Nephron (organoid): Measurements from ENCODE around the gene RBM28.
"Not testable (repeated sequence)": the region's sequence is repeated elsewhere in the genome, so short reads cannot be mapped to it uniquely, and the experiment has no call there.

Experiments
- H3K27ac Mint-ChIP-seq, 3 experiments: 2 replicates each; pipeline ENCODE4 v1.8.0; 2020; ENCODE audit warnings: mixed read lengths in 3 of 3, mild to moderate bottlenecking in 2 of 3, moderate library complexity in 1 of 3
- H3K27me3 Mint-ChIP-seq: 2 replicates; pipeline ENCODE4 v1.8.0; 2021; ENCODE audit warnings: low read depth, mild to moderate bottlenecking, moderate library complexity, mixed read lengths
- H3K36me3 Mint-ChIP-seq: 2 replicates; pipeline ENCODE4 v1.8.0; 2020; ENCODE audit warnings: low read depth, mixed read lengths
- H3K4me1 Mint-ChIP-seq: 2 replicates; pipeline ENCODE4 v1.8.0; 2020; ENCODE audit warnings: mixed read lengths
- H3K4me3 Mint-ChIP-seq, 3 experiments: 2 replicates each; pipeline ENCODE4 v1.8.0; 2020; ENCODE audit warnings: mild to moderate bottlenecking in 3 of 3, mixed read lengths in 3 of 3, moderate library complexity in 2 of 3
- H3K9me3 Mint-ChIP-seq: 2 replicates; pipeline ENCODE4 v1.8.0; 2020; ENCODE audit warnings: mixed read lengths
- TF ChIP-seq, protein P1 (sequence below), 3 experiments: fragments of 200-600 bp; sonication (generic); IDR thresholded peaks; one replicate each; pipeline ENCODE4 v1.5.0; 2021; ENCODE audit warnings: antibody characterized with exemption in 3 of 3; ENCODE audit not compliant: unreplicated experiment in 3 of 3

The RBM28 gene

GRCh38 chr7:128299109-128299607 lies 44.5 kb downstream of the RBM28 start:
- peaks cover 13% of the 10 kb centered on the region for H3K36me3 Mint-ChIP-seq
- no peak overlapping the region for H3K4me3 Mint-ChIP-seq
- TF ChIP-seq, protein P1, sequence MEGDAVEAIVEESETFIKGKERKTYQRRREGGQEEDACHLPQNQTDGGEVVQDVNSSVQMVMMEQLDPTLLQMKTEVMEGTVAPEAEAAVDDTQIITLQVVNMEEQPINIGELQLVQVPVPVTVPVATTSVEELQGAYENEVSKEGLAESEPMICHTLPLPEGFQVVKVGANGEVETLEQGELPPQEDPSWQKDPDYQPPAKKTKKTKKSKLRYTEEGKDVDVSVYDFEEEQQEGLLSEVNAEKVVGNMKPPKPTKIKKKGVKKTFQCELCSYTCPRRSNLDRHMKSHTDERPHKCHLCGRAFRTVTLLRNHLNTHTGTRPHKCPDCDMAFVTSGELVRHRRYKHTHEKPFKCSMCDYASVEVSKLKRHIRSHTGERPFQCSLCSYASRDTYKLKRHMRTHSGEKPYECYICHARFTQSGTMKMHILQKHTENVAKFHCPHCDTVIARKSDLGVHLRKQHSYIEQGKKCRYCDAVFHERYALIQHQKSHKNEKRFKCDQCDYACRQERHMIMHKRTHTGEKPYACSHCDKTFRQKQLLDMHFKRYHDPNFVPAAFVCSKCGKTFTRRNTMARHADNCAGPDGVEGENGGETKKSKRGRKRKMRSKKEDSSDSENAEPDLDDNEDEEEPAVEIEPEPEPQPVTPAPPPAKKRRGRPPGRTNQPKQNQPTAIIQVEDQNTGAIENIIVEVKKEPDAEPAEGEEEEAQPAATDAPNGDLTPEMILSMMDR (IDR thresholded peaks at IDR 0.05; ENCODE audit: unreplicated experiment in 3 of 3) = no peak
- H3K27me3 Mint-ChIP-seq = peaks cover 9% of the 10 kb centered on the region
- no peaks in the 10 kb centered on the region for H3K9me3 Mint-ChIP-seq
- H3K4me1 Mint-ChIP-seq = peaks cover 7% of the 10 kb centered on the region
- H3K27ac Mint-ChIP-seq = peak overlapping the region in 1 of 3 experiments; percentile 19

DNA sequence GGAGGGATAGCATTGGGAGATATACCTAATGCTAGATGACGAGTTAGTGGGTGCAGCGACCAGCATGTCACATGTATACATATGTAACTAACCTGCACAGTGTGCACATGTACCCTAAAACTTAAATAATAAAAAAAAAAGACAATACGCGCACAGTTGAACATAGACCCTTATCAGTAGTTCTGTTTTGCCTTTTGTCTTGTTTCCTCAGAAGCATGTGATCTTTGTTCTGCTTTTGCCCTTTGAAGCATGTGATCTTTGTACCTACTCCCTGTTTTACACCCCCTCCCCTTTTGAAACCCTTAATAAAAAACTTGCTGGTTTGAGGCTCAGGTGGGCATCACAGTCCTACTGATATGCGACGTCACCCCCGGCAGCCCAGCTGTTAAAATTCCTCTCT lies 45.7 kb downstream of the RBM28 start:
- H3K27me3 Mint-ChIP-seq, H3K4me1 Mint-ChIP-seq, H3K9me3 Mint-ChIP-seq, H3K4me3 Mint-ChIP-seq, H3K36me3 Mint-ChIP-seq, H3K27ac Mint-ChIP-seq: not testable (repeated sequence)

DNA sequence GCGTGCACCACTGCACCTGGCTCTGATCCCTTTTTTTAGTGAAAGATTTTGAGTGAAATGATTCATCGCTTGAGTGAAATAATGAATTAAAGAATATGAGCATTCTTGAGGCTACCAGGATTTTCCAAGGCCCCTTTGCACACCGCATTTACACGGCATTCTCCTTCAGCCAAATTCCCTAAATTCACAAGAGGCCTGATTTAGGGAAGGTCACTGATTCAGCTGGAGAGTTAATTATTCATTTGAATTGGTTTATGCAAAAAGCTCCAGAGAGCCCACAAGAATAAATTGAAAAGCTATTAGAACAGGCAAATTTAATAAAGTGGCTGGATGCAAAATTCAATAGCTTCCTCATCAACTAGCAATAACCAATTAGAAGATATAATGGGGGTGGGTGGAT lies 56.2 kb downstream of the RBM28 start:
- H3K27me3 Mint-ChIP-seq = peaks cover 3% of the 10 kb centered on the region
- no peak overlapping the region for H3K4me3 Mint-ChIP-seq
- H3K27ac Mint-ChIP-seq = no peak overlapping the region
- TF ChIP-seq, protein P1 (IDR thresholded peaks at IDR 0.05; ENCODE audit: unreplicated experiment in 3 of 3) = no peak
- H3K9me3 Mint-ChIP-seq = peaks cover 14% of the 10 kb centered on the region
- peaks cover 28% of the 10 kb centered on the region for H3K36me3 Mint-ChIP-seq
- H3K4me1 Mint-ChIP-seq = peaks cover 5% of the 10 kb centered on the region

- Mint-ChIP-seq H3K27ac (peak overlapping the region in 1 of 3 experiments; percentile 15), H3K4me3 (no peak overlapping the region), H3K4me1 (peaks cover 5% of the 10 kb centered on the region), H3K36me3 (peaks cover 18% of the 10 kb centered on the region), H3K9me3 (peaks cover 14% of the 10 kb centered on the region), H3K27me3 (no peaks in the 10 kb centered on the region)
- TF ChIP-seq, protein P1 (IDR thresholded peaks at IDR 0.05; ENCODE audit: unreplicated experiment in 3 of 3) = no peak
Measured at GRCh38 chr7:128284102-128284501, 59.6 kb downstream of the RBM28 start.

DNA sequence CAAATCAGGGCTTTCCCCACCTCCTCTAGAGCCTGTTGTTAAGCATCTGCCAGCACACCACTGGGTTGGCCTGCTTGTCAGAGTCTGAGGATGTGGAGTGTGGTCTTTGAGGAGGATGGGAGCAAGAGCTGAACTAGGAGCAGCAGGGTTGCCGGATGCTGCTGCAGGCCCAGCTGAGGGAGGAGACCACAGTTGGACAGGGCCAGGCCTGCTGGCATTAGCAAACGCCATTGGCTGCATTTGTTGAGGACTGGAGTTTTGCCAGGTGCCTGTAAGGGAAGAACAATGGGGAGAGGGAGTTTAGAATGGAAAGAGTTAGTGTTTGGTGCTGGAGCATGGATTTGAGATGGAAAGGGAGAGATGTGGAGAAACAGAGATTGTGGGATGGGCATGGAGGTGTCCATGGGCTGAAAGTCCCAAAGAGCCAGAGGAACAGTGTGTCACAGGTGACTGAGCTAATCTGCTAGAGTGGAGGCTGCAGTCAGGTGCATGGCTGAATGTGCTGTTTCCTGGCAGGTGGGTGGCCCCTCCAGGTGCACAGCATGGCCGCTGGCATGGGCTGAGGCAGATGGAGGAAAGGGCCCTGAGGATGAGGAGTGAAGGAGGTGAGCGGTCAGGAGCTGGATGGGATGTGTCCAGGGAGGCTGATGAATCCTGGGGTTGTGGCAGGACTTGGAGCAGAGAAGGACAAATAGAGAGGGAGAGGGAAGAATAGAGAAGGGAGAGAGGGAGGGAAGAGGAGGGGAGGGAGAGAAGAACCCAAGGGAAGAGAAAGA lies 61.9 kb downstream of the RBM28 start:
- Mint-ChIP-seq H3K27ac (no peak overlapping the region), H3K27me3 (no peaks in the 10 kb centered on the region), H3K9me3 (peaks cover 20% of the 10 kb centered on the region), H3K4me3 (no peak overlapping the region), H3K4me1 (peaks cover 5% of the 10 kb centered on the region), H3K36me3 (peaks cover 22% of the 10 kb centered on the region)
- TF ChIP-seq, protein P1 (IDR thresholded peaks at IDR 0.05; ENCODE audit: unreplicated experiment in 3 of 3) = no peak

DNA sequence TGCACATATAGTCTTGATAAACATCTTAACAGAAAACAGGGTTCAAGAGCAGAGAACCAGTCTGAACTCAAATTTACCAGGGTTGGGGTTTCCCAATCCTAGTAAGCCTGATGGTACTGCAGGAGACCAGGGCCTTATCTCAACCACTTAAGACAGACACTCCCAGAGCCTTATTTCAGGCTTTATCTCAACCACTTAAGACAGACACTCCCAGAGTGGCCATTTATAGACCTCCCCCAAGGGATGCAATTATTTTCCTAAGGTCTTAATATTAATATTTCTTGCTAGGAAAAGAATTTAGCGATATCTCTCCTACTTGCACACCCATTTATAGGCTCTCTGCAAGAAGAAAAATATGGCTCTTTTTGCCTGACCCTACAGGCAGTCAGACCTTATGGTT lies 63.3 kb downstream of the RBM28 start:
- H3K9me3 Mint-ChIP-seq = peaks cover 20% of the 10 kb centered on the region
- peaks cover 21% of the 10 kb centered on the region for H3K36me3 Mint-ChIP-seq

GRCh38 chr7:128279124-128279713 lies 64.5 kb downstream of the RBM28 start:
- H3K9me3 Mint-ChIP-seq = peaks cover 16% of the 10 kb centered on the region

More for the DNA sequence above, 63.3 kb downstream of the RBM28 start:
- not testable (repeated sequence) for H3K4me3 Mint-ChIP-seq, H3K27me3 Mint-ChIP-seq, H3K27ac Mint-ChIP-seq, H3K4me1 Mint-ChIP-seq

More at GRCh38 chr7:128279124-128279713, 64.5 kb downstream of the RBM28 start:
- H3K4me3 Mint-ChIP-seq = no peak overlapping the region
- no peaks in the 10 kb centered on the region for H3K27me3 Mint-ChIP-seq
- TF ChIP-seq, protein P1 (IDR thresholded peaks at IDR 0.05; ENCODE audit: unreplicated experiment in 3 of 3) = no peak
- peaks cover 5% of the 10 kb centered on the region for H3K4me1 Mint-ChIP-seq
- H3K36me3 Mint-ChIP-seq = peaks cover 16% of the 10 kb centered on the region
- H3K27ac Mint-ChIP-seq = no peak overlapping the region
